HL-60 (cell line): Measurements from ENCODE around the gene PCDHGA1.

Experiments
- DNase-seq, 2 experiments: peaks; one replicate each; pipeline ENCODE4 v3.0.0-alpha.2; 2010 to 2020; ENCODE audit warnings: low read depth in 1 of 2, low spot score in 1 of 2
- H3K27ac ChIP-seq: fragments of 250-450 bp; sonication (Bioruptor Pico); replicated peaks from 2 replicates; pipeline ENCODE4 v1.5.1; 2020; ENCODE audit warnings: mild to moderate bottlenecking, moderate library complexity
- H3K27me3 ChIP-seq: fragments of 250-450 bp; sonication (Bioruptor Pico); 2 replicates; pipeline ENCODE4 v1.5.1; 2021; ENCODE audit warnings: mild to moderate bottlenecking, moderate library complexity; ENCODE audit not compliant: insufficient read depth, poor library complexity, severe bottlenecking
- H3K4me3 ChIP-seq: replicated peaks from 2 replicates; pipeline ENCODE4 v1.5.1; 2011; ENCODE audit warnings: mild to moderate bottlenecking, control low read depth, low read length; ENCODE audit not compliant: insufficient read depth
- CTCF ChIP-seq: IDR thresholded peaks from one replicate; pipeline ENCODE4 v1.5.1; 2011; ENCODE audit warnings: low read length, control low read depth, inconsistent platforms; ENCODE audit not compliant: insufficient read depth
- GABPA ChIP-seq: IDR thresholded peaks from 2 replicates; pipeline ENCODE4 v1.6.1; 2012; ENCODE audit warnings: low read depth
- POLR2AphosphoS5 ChIP-seq: IDR thresholded peaks from 2 replicates; pipeline ENCODE4 v1.6.1; 2012; ENCODE audit warnings: low read depth
- REST ChIP-seq: IDR thresholded peaks from 2 replicates; pipeline ENCODE4 v1.6.1; 2012; ENCODE audit warnings: low read depth; ENCODE audit not compliant: insufficient replicate concordance
- SPI1 ChIP-seq: IDR thresholded peaks from 2 replicates; pipeline ENCODE4 v1.6.1; 2012; ENCODE audit warnings: low read depth, mild to moderate bottlenecking, borderline replicate concordance

The PCDHGA1 gene

GRCh38 chr5:141521244-141521781 is 191.0 kb downstream of the PCDHGA1 start:
- Histone ChIP-seq H3K27me3 (no peaks in the 10 kb centered on the region), H3K4me3 (no peak overlapping the region), H3K27ac (peak overlapping the region; percentile 27)
- peak; percentile 33; the same call in 1 of the 2 replicates for TF ChIP-seq POLR2AphosphoS5
- TF ChIP-seq SPI1 = no peak
- DNase-seq = peak; percentile 47 to 67

GRCh38 chr5:141522301-141522700 is 192.0 kb downstream of the PCDHGA1 start:
- Histone ChIP-seq H3K27ac (no peak overlapping the region), H3K4me3 (no peak overlapping the region)
- TF ChIP-seq POLR2AphosphoS5 (no peak), CTCF (no peak), SPI1 (no peak), GABPA (no peak), REST (no peak)

GRCh38 chr5:141523991-141524390 is 193.7 kb downstream of the PCDHGA1 start:
- Histone ChIP-seq H3K27me3 (no peaks in the 10 kb centered on the region), H3K27ac (no peak overlapping the region), H3K4me3 (no peak overlapping the region)
- TF ChIP-seq REST (no peak), POLR2AphosphoS5 (no peak), SPI1 (no peak), GABPA (no peak), CTCF (no peak)
- no peak for DNase-seq

More at GRCh38 chr5:141522301-141522700, 192.0 kb downstream of the PCDHGA1 start:
- no peak for DNase-seq
- H3K27me3 ChIP-seq = no peaks in the 10 kb centered on the region

GRCh38 chr5:141524604-141525597 is 194.6 kb downstream of the PCDHGA1 start:
- Histone ChIP-seq H3K27me3 (no peaks in the 10 kb centered on the region), H3K27ac (no peak overlapping the region), H3K4me3 (no peak overlapping the region)
- DNase-seq = peak; percentile 58 to 75
- TF ChIP-seq SPI1 (no peak), GABPA (no peak), POLR2AphosphoS5 (peak; percentile 51; the same call in 1 of the 2 replicates), REST (no peak), CTCF (peak; percentile 99)
